CD4-positive, alpha-beta T cell treated with Interferon gamma for 1 hour (primary cell): Measurements from ENCODE around the gene MAGEA1.
"Not testable (repeated sequence)": the region's sequence is repeated elsewhere in the genome, so short reads cannot be mapped to it uniquely, and the experiment has no call there.

Experiments
- DNase-seq: peaks from one replicate; pipeline ENCODE4 v3.0.0-alpha.2; 2020

MAGEA1 gene, protein sequence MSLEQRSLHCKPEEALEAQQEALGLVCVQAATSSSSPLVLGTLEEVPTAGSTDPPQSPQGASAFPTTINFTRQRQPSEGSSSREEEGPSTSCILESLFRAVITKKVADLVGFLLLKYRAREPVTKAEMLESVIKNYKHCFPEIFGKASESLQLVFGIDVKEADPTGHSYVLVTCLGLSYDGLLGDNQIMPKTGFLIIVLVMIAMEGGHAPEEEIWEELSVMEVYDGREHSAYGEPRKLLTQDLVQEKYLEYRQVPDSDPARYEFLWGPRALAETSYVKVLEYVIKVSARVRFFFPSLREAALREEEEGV

DNA sequence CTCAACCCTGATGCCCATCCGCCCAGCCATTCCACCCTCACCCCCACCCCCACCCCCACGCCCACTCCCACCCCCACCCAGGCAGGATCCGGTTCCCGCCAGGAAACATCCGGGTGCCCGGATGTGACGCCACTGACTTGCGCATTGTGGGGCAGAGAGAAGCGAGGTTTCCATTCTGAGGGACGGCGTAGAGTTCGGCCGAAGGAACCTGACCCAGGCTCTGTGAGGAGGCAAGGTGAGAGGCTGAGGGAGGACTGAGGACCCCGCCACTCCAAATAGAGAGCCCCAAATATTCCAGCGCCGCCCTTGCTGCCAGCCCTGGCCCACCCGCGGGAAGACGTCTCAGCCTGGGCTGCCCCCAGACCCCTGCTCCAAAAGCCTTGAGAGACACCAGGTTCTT lies at the start of gene MAGEA1:
TSS of gene MAGEA1 (plus strand) at position 154 of the 400 bp plus-strand sequence. CDS start 3,106 bp downstream, outside the sequence.
- no peak for DNase-seq

DNA sequence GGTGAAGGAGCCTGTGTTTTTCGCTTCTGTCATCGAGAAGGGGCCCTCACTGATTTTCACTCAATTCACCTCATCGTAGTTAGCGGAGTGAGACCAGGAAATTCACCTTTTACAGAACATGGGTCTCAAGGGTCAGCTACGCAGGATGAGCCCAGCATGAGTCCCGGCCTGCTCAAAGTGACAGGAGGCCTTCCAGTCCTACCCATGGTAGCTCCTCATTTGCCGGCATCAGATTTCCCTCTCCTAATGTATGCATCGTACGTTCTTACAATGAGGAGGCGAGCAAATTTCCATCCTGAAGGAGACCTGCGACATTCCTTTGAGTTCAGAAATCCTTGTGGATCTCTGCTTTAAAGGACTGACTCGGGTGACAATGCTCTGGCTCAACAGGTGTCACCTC lies 46.2 kb upstream of the MAGEA1 start:
- not testable (repeated sequence) for DNase-seq

DNA sequence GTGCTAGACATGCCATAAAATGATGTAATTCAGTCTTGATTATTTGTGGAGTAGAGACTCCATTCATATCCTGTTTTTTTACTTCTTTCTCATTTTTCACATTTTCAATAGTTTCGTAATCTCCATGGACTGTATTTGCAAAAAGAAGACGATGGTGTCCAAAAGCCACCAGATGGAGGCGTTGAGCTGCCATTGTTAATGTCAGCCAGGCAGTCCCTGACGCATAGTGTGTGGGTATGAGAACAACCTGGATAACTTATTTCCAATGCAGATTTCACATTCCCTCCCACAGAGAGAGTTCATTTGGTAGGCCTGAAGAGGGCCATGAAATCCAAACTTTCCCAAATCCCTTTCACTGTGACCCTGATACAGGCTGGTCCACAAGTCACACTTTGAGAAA lies 40.0 kb upstream of the MAGEA1 start:
- DNase-seq, result not testable (repeated sequence)

DNA sequence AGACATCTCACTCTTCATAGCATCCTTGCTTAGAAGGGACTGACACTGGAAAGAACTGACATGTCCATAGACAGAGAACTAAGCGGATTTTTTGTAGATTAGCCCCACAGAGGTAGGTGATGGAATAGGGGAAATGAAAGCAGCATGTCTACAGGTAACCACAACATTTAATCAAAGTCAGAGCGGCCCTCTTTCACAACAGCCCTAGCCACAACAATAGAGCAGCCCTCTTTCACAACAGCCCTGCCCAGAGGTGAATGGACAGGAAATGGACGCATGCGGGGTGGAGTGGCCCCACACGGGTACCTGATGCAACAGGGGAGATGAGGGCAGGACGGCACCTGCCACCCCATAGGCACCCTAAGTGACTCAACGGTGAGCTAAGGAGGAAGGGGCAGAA lies 32.8 kb upstream of the MAGEA1 start:
- not testable (repeated sequence) for DNase-seq

DNA sequence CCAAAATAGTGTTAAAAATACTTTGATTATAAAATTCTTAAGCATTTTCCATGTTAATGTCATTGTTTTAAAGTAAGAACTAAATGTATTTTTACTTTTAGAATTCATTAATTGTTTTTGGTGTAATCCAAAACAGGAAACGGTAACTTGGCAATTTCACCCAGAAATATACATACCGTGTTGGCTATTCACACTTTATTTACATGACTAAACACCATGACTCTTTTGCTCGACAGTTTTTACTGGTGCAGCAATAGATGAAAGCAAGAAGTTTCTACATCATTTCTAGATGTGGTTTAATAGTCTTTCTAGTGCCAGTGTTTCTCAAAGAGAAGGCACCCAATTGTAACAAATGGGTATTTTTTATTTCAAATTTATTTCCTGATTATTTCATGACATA lies 25.6 kb upstream of the MAGEA1 start:
- no peak for DNase-seq

DNA sequence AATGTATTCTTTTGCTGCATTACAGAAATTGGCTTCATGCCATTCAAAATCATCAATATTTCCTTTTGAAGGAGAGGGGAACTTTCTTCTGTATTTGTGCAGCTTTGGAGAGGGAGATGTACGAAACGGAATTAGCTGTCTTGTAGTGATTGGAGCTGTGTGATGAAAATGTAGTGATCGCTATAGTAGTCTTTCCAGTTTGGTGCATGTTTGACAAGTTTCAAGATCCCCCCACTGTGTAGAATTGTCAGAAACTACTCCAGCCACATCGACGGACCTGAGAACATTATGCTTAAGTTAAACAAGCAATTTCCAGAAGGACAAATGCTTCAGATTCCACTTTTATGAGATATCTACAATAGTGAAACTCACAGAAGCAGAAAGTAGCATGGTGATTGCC lies 21.6 kb upstream of the MAGEA1 start:
- no peak for DNase-seq

DNA sequence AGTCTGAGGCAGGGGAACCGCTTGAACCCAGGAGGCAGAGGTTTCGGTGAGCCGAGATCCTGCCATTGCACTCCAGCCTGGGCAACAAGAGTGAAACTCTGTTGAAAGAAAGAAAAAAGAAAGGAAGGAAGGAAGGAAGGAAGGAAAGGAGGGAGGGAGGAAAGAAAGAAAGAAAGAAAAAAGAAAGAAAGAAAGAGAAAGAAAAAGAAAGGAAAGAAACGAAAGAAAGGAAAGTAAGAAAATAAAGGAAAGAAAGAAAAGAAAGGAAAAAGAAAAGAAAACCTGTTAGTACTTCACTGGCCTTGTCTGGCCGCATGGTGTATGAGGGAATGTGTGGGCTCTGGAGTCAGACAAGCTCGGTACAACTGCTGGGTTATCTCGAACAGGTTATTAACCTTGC lies 20.8 kb upstream of the MAGEA1 start:
- no peak for DNase-seq

DNA sequence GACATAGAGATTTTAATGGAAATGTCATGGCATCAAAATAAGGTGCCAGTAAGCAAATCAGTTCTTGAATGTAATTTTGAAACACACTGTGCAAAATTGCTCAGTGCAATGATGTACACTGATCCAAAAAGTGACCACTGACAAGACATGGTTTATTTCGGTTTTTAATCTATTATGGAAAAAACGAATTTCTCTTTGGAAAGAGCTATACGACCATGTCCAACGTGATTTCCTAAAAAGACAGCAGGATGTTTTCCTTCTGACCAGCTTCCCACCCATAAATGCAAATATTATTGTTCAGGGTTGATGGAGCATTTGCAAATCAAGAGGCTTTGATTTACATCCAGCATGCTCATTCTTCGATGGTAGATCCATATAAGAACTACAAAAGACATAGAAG lies 17.1 kb upstream of the MAGEA1 start:
- DNase-seq, result no peak

DNA sequence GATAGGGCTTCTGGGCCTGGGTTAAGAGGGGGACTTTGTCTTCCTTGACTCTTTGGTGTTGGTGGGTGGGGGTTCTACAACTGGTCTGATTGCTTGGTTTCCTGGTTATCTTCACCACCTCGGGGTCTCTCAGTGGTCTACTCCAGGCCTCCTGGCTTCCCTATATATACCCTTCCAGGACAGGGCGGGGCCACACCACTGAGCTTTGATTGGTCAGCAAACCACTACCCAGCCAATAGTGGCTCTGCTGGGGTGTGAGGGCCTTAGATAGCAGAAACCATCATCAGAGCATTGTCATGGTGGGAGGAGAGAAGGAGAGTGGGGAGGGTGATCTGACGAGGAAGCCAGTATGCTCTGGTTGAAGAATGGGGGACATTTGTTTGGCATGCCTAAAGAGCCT lies 14.4 kb upstream of the MAGEA1 start:
- DNase-seq, result no peak

DNA sequence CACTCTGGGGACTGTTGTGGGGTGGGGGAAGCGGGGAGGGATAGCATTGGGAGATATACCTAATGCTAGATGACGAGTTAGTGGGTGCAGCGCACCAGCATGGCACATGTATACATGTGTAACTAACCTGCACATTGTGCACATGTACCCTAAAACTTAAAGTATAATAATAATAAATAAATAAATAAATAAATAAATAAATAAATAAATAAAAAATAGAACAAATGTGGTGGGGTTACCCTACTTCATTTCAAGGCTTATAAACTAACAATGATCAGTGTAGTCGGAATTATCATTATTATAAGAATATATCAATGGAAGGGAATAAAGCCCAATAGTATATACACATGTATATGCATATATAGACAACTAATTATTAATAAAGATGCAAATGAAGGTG lies 10.7 kb upstream of the MAGEA1 start:
- DNase-seq, result not testable (repeated sequence)

DNA sequence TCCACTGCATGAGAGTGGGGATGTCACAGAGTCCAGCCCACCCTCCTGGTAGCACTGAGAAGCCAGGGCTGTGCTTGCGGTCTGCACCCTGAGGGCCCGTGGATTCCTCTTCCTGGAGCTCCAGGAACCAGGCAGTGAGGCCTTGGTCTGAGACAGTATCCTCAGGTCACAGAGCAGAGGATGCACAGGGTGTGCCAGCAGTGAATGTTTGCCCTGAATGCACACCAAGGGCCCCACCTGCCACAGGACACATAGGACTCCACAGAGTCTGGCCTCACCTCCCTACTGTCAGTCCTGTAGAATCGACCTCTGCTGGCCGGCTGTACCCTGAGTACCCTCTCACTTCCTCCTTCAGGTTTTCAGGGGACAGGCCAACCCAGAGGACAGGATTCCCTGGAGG lies 2.7 kb downstream of the MAGEA1 start:
- no peak for DNase-seq

DNA sequence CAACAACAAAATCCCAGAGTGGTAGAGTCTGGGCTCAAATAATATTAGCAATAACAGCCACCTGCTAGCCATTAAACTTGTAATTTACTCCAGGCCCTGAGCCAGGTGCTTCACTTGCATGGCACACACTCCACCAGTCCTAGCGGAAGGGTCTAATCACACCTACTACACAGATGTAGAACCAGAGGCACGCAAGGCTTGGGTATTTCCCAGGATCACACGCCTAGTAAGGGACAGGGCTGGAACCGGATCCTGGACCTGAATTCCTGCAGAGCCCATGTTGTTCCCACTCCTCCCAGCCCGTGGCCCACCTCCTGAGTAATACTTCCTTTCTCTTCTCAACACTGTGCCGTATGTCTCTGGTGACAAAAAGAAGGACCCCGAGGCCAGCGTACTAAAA lies 5.7 kb downstream of the MAGEA1 start:
- DNase-seq, result no peak

DNA sequence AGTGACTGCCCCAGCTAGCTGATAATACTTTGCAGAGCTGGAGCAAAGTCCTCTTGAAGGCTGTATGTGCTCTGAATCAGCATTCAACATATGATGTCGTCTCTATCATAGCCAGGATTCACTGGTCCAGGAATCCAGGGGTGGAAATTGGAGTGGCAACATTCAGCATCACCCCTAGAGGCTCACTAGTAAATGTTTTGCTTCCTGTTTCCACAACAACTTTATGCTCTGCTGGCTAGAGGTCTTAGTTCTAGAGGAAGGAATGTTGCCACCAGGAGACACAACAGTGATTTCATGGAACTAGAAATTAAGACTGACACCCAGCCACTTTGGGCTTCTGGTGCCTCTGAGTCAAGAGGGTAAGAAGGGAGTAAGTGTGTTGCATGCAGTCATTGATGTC lies 11.3 kb downstream of the MAGEA1 start:
- no peak for DNase-seq

DNA sequence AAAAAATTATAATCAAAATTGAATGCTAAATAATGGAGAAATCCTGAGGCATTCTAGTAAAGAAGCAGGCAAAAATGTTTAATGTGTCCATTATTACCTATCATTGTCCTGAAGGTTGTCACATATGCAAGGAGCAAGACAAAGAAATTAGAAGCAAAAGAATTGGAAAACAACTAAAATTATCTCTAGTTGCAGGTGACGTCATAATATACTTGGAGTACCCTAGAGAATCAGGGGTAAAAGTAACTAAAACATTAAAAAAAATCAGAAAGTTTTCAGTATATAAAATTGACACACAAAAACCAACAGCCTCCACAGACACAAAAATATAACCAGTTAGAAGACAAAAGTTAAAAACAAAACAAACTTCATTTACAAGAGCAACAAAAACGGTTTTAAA lies 21.4 kb downstream of the MAGEA1 start:
- no peak for DNase-seq

DNA sequence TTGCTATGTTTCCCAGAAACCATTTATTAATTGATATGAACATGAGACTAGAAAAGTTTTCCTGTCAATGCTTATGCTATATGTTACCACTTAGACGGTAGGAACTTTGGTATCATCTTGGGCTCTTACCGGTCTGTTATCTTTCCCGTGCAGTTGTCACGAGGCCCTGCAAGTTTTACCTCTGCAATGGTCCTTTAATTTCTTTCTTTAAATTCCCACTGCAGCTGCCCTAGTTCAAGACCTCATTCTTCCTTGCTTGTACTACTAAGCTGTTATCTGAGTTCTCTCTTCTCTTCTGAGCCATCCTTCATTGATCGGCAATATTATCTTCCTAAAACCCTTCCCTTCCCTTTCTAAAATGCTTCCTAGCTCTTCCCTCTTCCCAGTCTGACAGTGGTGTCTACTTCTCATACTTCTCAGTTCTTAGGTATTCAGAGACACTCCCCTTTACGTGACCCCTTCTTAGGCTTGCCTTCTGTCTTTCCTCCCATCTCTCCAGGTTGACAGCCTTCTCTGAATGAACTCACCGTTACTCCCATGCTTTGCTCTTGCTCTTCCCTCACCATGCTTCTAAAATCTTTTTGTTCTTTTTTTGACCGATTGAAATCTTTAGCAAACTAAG lies 27.5 kb downstream of the MAGEA1 start:
- no peak for DNase-seq

DNA sequence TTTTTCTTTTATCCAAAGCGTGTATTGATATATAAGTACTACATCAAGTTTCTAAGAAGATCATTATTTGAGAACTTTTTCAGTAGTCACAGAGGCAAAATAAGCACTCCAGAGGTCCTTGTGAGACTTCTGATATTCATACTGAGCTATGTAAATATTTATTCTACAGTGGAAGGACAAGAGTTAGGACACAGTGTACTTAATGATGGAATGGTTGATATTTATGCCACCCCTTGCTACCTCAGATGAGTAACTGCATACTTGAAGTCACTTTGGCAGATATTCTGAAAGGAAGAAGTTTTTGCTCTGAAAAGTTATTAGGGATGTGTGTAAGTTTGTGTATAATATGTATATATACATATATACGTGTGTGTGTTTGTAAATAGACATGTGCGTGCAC lies 30.3 kb downstream of the MAGEA1 start:
- no peak for DNase-seq

DNA sequence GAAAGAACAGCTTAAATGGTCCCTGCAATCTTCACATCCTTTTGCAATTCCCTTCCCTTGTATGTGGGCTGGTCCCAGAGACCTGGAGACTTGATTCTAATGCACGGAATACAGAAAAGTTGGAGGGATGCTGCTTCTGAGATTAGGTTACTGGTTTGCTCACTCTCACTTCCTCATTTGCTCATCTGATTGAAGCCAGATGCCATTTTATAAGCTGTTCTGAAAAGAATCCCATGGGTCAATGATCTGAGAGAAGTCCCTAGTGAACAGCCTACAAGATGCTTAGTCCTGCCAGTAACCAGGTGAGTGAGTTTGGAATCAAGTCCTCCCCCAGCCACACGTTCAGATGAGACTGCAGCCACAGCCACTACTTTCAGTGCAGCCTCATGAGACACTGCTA lies 35.9 kb downstream of the MAGEA1 start:
- DNase-seq, result no peak

DNA sequence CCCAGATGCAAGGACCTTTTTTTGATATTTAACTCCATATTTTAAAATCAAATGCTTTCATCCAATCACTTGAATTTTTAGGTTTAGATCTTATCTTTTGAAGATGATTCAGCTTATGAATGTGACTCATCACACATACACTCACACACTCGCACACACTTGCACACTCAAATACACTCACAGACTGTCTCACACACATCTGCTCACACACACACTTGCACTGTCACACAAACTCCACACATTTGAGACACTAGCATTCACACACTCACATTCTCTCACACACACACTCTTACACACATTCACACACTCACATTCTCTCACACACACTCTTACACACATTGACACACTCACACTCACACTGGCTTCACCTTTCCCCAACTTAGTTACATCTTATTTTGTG lies 37.8 kb downstream of the MAGEA1 start:
- DNase-seq, result no peak

DNA sequence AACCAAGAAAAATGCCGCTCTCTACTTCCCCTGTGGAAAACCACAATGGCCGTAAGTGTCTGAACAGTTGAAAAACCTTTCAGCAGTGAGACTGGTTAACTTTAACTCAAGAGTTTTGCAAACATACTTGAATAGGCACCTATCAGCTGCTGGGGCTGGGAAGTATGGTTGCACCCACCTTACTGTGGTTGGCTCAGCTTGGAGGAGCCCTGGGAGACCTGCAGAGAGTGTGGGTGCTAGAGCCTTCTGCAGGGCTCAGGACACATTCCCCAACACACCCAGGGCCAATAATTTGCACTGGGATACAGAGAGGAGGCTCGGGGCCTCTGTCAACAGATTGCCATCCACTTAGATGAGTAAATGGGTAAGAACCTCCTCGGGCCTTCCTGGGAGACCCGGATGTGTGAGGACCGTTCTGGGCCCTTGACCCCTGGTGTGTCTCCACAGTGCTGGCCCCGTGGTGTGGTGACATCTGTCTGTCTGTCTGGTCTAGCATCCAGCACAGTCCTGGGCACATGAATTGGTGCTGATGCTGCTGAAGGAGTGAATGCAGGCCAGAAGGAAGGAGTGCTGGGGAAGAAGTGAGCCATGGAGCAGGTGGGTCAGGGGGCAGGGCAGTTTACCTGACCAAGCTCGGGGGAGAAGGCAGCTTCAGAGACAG lies 46.5 kb downstream of the MAGEA1 start:
- DNase-seq, result no peak

DNA sequence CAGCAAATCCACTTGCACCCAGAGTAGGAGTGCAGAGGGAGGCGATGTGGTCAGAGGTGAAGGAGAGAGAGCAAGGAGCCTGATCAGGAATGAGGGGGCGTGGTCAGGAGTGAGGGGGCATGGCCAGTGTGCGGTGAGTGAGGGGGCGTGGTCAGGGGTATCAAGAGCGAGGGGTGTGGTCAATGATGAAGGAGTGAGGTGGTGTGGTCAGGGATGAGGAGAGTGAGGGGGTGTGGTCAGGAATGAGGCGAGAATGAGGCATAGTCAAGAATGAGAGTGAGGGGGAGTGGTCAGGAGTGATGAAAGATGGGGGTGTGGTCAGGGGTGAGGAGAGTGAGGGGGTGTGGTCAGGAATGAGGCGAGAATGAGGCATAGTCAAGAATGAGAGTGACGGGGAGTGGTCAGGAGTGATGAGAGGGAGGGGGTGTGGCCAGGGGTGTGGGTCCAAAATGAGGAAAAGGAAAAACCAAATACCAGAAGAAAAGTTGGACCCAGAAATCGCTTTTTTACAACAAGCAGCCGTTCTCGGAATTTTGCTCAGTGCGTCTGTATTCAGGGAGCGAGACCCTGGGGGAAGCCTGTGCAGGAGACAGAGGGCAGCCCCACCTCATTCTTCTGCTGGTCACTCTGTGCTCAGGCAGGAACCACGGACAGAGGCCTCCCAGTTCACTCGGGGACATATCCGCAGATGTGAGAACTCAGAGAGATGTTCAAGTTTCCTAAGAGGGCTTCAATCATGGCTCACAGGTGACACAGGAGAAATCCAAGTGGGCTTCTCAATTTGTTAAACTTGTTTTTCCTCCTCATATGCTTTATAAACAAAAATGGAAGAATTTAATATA lies 47.5 kb downstream of the MAGEA1 start:
- peak; percentile 30 for DNase-seq
